ENCODE results near the gene RNF214.
"Not testable (repeated sequence)": the region's sequence is repeated elsewhere in the genome, so short reads cannot be mapped to it uniquely, and the experiment has no call there.

DNA sequence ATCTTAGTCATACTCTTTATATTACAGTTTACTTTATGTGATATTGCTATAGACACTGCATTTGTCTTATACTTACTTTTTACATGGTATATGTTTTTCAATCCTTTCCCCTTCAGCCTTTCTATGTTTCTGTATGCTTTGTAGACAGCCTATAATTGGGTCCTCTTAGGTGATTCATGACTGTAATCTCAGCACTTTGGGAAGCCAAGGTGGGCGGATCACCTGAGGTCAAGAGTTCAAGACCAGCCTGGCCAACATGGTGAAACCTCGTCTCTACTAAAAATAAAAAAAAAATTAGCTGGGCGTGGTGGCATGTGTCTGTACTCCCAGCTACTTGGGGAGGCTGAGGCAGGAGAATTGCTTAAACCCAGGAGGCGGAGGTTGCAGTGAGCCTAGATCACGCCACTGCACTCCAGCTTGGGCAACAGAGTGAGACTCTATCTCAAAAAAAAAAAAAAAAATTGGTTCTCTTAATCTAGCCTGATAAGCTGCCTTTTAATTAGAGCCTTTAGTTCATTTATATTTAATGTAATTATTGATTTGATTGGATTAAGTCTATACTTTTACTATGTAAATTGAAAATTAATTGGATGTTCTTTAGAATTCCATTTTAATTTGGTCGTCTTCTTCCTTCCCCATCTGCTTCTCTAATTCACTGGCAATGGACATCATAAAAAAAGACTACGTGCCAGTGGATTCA, 32.3 kb downstream of the RNF214 start:
- TF ChIP-seq, protein P1, sequence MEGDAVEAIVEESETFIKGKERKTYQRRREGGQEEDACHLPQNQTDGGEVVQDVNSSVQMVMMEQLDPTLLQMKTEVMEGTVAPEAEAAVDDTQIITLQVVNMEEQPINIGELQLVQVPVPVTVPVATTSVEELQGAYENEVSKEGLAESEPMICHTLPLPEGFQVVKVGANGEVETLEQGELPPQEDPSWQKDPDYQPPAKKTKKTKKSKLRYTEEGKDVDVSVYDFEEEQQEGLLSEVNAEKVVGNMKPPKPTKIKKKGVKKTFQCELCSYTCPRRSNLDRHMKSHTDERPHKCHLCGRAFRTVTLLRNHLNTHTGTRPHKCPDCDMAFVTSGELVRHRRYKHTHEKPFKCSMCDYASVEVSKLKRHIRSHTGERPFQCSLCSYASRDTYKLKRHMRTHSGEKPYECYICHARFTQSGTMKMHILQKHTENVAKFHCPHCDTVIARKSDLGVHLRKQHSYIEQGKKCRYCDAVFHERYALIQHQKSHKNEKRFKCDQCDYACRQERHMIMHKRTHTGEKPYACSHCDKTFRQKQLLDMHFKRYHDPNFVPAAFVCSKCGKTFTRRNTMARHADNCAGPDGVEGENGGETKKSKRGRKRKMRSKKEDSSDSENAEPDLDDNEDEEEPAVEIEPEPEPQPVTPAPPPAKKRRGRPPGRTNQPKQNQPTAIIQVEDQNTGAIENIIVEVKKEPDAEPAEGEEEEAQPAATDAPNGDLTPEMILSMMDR (conservative IDR thresholded peaks at IDR 0.05 in 1 of 2, IDR thresholded peaks at IDR 0.05 in 1 of 2; ENCODE audit: low read depth in 1 of 2, low read length in 2 of 2), result not testable (repeated sequence)
- TF ChIP-seq EZH2 (IDR thresholded peaks at IDR 0.05; ENCODE audit: low read length, missing control alignments), result not testable (repeated sequence)
